ENCODE measurements around the gene MUC22. TPM values are rescaled to one million over a fixed set of nuclear protein-coding genes. Genes with fewer than 3 reads are reported as not detected.

The MUC22 gene
- total RNA-seq (2012; rRNA removed): not detected in 2 replicates
- polyA plus RNA-seq (2012; rRNA removed): 0.02 TPM in 1 of 2 replicates, not detected in the other
- under 0.01 and 0.04 TPM in 2 replicates for polyA plus RNA-seq (2012; cell fraction: cytosol; rRNA removed)
- polyA plus RNA-seq (2012; cell fraction: nucleus; rRNA removed; ENCODE audit: low replicate concordance): not detected in 2 replicates
- Bru-seq, nascent RNA: percentile 7 among the genes with signal in this experiment
- BruChase-seq, experiment 1, labeled RNA remaining after a 6-hour chase: not detected
- percentile 4 among the genes with signal in this experiment for BruChase-seq, experiment 2, labeled RNA remaining after a 2-hour chase
- long read RNA-seq: 0 reads

- Histone ChIP-seq H3K4me3 (ENCODE audit: insufficient read depth, low read depth, low read length) (no peak within 1 kb of the TSS), H3K27me3 (ENCODE audit: control insufficient read depth, insufficient read depth, low read length) (0 out of 2 replicates have a peak, but pooled peaks cover 1% of the 10 kb centered on the region), H3K27ac (ENCODE audit: insufficient read depth, low read length) (no peak within 1 kb of the TSS), H2AFZ (replicated peaks; ENCODE audit: low read length, poor library complexity) (no peak within 1 kb of the TSS), H3K23ac (ENCODE audit: low read depth, low read length) (no peak within 1 kb of the TSS), H3K18ac (ENCODE audit: low read depth, low read length) (no peak within 1 kb of the TSS), H2BK120ac (ENCODE audit: low read depth, low read length) (no peak within 1 kb of the TSS), H3K36me3 (ENCODE audit: control insufficient read depth, insufficient read depth, low read length) (no peaks in the 10 kb centered on the region), H3K9ac (ENCODE audit: low read depth, low read length) (no peak within 1 kb of the TSS), H3K9me1 (ENCODE audit: insufficient read depth, low read length) (peaks cover 3% of the 10 kb centered on the region; the same call in 1 of the 2 replicates), H2AK5ac (ENCODE audit: low read depth, low read length) (peak within 1 kb of the TSS; percentile 33; the same call in 1 of the 2 replicates), H3K4me2 (ENCODE audit: low read depth, low read length) (no peak within 1 kb of the TSS), H2BK5ac (ENCODE audit: low read depth, low read length, poor library complexity, severe bottlenecking) (no peak within 1 kb of the TSS), H3K14ac (replicated peaks; ENCODE audit: low read depth, low read length) (no peak within 1 kb of the TSS), H2AK9ac (replicated peaks; ENCODE audit: low read depth, low read length, poor library complexity) (no peak within 1 kb of the TSS), H4K91ac (ENCODE audit: insufficient read depth, low read depth, low read length) (no peak within 1 kb of the TSS; the same call in 1 of the 2 replicates), H4K5ac (ENCODE audit: low read depth, low read length) (no peak within 1 kb of the TSS), H4K8ac (ENCODE audit: low read depth in 2 of 2, low read length in 2 of 2) (no peak within 1 kb of the TSS), H3K56ac (ENCODE audit: extremely low read depth, insufficient read depth, low read length) (no peak within 1 kb of the TSS), H2BK15ac (ENCODE audit: low read depth, low read length) (peak within 1 kb of the TSS; percentile 7; the same call in 1 of the 3 replicates), H3K9me3 (ENCODE audit: control insufficient read depth, insufficient read depth, low read length) (no peaks in the 10 kb centered on the region; the same call in 1 of the 2 replicates), H3K4ac (ENCODE audit: low read depth, low read length) (no peak within 1 kb of the TSS), H4K20me1 (ENCODE audit: insufficient read depth, low read length) (no peaks in the 10 kb centered on the region), H3K79me1 (ENCODE audit: low read depth in 1 of 2, low read length in 2 of 2) (no peaks in the 10 kb centered on the region), H2BK20ac (ENCODE audit: low read depth, low read length) (no peak within 1 kb of the TSS), H3K4me1 (ENCODE audit: control insufficient read depth, insufficient read depth, low read length) (peaks cover 5% of the 10 kb centered on the region)
- CTCF ChIA-PET: no interaction called here
- dilution Hi-C loops (cut with HindIII; ENCODE audit: low sequenced_read_pairs, unreplicated experiment): no loop called here
- DNase-seq: peak; percentile 84
- in situ Hi-C loops (cut with MboI; ENCODE audit: low sequenced_read_pairs): no loop called here
- no TSS peak for BruUV-seq (replicated peaks)
- no CpG with 5 or more reads among the region's 4 CpGs for WGBS, 2 experiments (ENCODE audit: extremely low coverage in 2 of 2, insufficient read length in 1 of 2)
- peak; percentile 35; the same call in 1 of the 2 replicates for TF ChIP-seq FOS (IDR thresholded peaks at IDR 0.05; ENCODE audit: low read depth, low read length)
- TF ChIP-seq MXI1 (IDR thresholded peaks at IDR 0.05; ENCODE audit: borderline replicate concordance, low read depth, low read length): no peak
- TF ChIP-seq BHLHE40 (IDR thresholded peaks at IDR 0.05; ENCODE audit: low read depth, low read length): no peak
- TF ChIP-seq NFE2L2 (IDR thresholded peaks at IDR 0.05; ENCODE audit: low read depth, low read length): peak; percentile 50; the same call in 1 of the 2 replicates
- TF ChIP-seq POLR2A (IDR thresholded peaks at IDR 0.05; ENCODE audit: low read depth, low read length): no peak
- intact Hi-C loops (cut with micrococcal nuclease): no loop called here
- POLR2A ChIA-PET (ENCODE audit: unreplicated experiment): no interaction called here
- peak; percentile 42 for ATAC-seq (ENCODE audit: low read depth)
These were observed at the start of gene MUC22 for GRCh38 chr6:31010393-31011060. MUC22 (plus strand) TSS chr6:31010474; CDS start chr6:31010707, 233 bp downstream.

Measured in IMR-90 (cell line).